SU-DHL-6 (cell line): ENCODE results near the gene GPR107.
A peak's percentile ranks its signal among the peaks of the same experiment; 100 is the strongest.

Experiments used
- H2AFZ ChIP-seq: fragments of 200-600 bp; sonication (generic); 2 replicates; pipeline ENCODE4 v1.6.1; 2014; ENCODE audit warnings: low read depth, mild to moderate bottlenecking, moderate library complexity, mixed read lengths, antibody characterized with exemption, low read length; ENCODE audit not compliant: severe bottlenecking
- H3F3A ChIP-seq: fragments of 200-600 bp; shearing (Covaris generic); 2 replicates; pipeline ENCODE4 v1.6.0; 2016; ENCODE audit warnings: antibody characterized with exemption, mild to moderate bottlenecking; ENCODE audit not compliant: insufficient read depth
- H3K27ac ChIP-seq: fragments of 200-600 bp; sonication (generic); 2 replicates; pipeline ENCODE4 v1.5.1; 2016; ENCODE audit warnings: low read depth, mild to moderate bottlenecking, low read length, moderate library complexity, mixed read lengths
- H3K27me3 ChIP-seq: fragments of 200-600 bp; sonication (generic), shearing (Covaris generic); 2 replicates; pipeline ENCODE4 v1.6.0; 2014; ENCODE audit warnings: mild to moderate bottlenecking, low read length
- H3K36me3 ChIP-seq: fragments of 200-600 bp; sonication (generic); 2 replicates; pipeline ENCODE4 v1.6.1; 2014; ENCODE audit warnings: mild to moderate bottlenecking, low read length, mixed read lengths
- H3K4me2 ChIP-seq: fragments of 300-600, 200-600 bp; shearing (Covaris generic), sonication (generic); 2 replicates; pipeline ENCODE4 v1.6.0; 2014; ENCODE audit warnings: low read length, low read depth, mild to moderate bottlenecking; ENCODE audit not compliant: poor library complexity, severe bottlenecking
- H3K4me3 ChIP-seq: fragments of 200-600 bp; sonication (generic); 2 replicates; pipeline ENCODE4 v1.5.1; 2014; ENCODE audit warnings: antibody characterized with exemption, low read length, mild to moderate bottlenecking, mixed read lengths; ENCODE audit not compliant: insufficient read depth, poor library complexity, severe bottlenecking
- H3K79me2 ChIP-seq: fragments of 200-600 bp; sonication (generic); 2 replicates; pipeline ENCODE4 v1.6.1; 2014; ENCODE audit warnings: mild to moderate bottlenecking, low read length, moderate library complexity; ENCODE audit not compliant: insufficient read depth
- H3K9ac ChIP-seq: fragments of 200-600 bp; sonication (generic); 2 replicates; pipeline ENCODE4 v1.7.0; 2014; ENCODE audit warnings: mild to moderate bottlenecking, low read length
- H3K9me2 ChIP-seq: fragments of 200-600 bp; sonication (generic); replicated peaks from 2 replicates; pipeline ENCODE4 v1.6.1; 2014; ENCODE audit warnings: low read length; ENCODE audit not compliant: insufficient read depth
- H3K9me3 ChIP-seq: fragments of 200-600 bp; sonication (generic); 2 replicates; pipeline ENCODE4 v1.6.1; 2014; ENCODE audit warnings: low read length, mixed read lengths; ENCODE audit not compliant: insufficient read depth
- H4K20me1 ChIP-seq: fragments of 200-600 bp; sonication (generic); 2 replicates; pipeline ENCODE4 v1.6.1; 2014; ENCODE audit warnings: low read depth, mild to moderate bottlenecking, antibody characterized with exemption, low read length, moderate library complexity, mixed read lengths
- CTCF ChIP-seq: fragments of 200-600 bp; sonication (generic); IDR thresholded peaks from one replicate; pipeline ENCODE4 v1.5.1; 2017; ENCODE audit warnings: antibody characterized with exemption, mild to moderate bottlenecking, low read length, moderate library complexity; ENCODE audit not compliant: insufficient read depth, poor library complexity, severe bottlenecking
- EZH2phosphoT487 ChIP-seq: fragments of 200-600 bp; sonication (generic), shearing (Covaris generic); conservative IDR thresholded peaks from 2 replicates; pipeline ENCODE4 v1.6.1; 2018; ENCODE audit warnings: mild to moderate bottlenecking, antibody characterized with exemption, low read length, moderate library complexity, mixed read lengths

Gene GPR107

DNA sequence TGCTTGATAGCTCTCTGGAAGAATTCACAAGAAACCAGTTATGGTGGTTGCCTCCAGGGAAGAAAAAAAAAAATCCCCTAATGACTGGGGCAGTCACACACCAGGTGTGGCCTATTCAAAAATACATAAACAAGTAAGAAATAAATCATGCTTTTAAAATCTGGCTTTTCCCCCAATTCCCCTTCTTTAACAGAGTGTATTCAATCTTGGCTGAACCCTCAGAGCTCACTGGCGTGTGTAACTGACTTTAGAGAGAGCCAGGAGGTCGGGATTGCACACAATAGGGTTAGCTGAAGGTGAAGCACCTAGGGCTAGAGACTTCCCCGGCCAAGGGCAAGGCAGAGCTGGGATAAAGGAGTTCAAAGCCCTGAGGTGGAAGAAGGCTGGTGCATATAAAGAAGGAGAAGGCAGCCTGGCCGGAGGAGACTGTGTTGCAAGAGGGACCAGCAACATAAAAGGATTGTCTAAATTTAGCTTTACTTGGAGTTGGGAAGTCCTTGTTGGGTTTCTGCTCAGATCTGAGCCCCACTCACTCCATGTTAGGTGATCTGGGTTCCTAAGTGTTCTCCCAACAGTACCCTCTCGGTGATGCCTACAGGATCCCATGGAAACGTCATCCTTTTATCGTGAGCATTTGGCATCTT, 30.4 kb upstream of the GPR107 start:
- peak overlapping the region; percentile 31 for H3K9ac ChIP-seq
- H4K20me1 ChIP-seq = peaks cover 12% of the 10 kb centered on the region; the same call in 1 of the 2 replicates
- no peaks in the 10 kb centered on the region for H3K27me3 ChIP-seq
- peak overlapping the region; percentile 61 for H3K4me2 ChIP-seq
- H3K36me3 ChIP-seq = no peaks in the 10 kb centered on the region
- H3K4me3 ChIP-seq = peak overlapping the region; percentile 26
- H2AFZ ChIP-seq = no peak overlapping the region
- H3K27ac ChIP-seq = peak overlapping the region; percentile 91
- TF ChIP-seq EZH2phosphoT487 = no peak
- TF ChIP-seq CTCF = no peak
- H3K9me3 ChIP-seq = no peaks in the 10 kb centered on the region
- peaks cover 100% of the 10 kb centered on the region for H3K79me2 ChIP-seq
- H3F3A ChIP-seq = peaks cover 54% of the 10 kb centered on the region
- H3K9me2 ChIP-seq = no peaks in the 10 kb centered on the region

GRCh38 chr9:130023994-130024596, 29.6 kb upstream of the GPR107 start:
- no peaks in the 10 kb centered on the region for H3K36me3 ChIP-seq
- H2AFZ ChIP-seq = no peak overlapping the region
- H3K9me2 ChIP-seq = no peaks in the 10 kb centered on the region
- H3K27me3 ChIP-seq = no peaks in the 10 kb centered on the region
- H4K20me1 ChIP-seq = peaks cover 13% of the 10 kb centered on the region; the same call in 1 of the 2 replicates
- H3K4me3 ChIP-seq = peak overlapping the region; percentile 26
- H3K9me3 ChIP-seq = no peaks in the 10 kb centered on the region
- peaks cover 62% of the 10 kb centered on the region for H3F3A ChIP-seq
- H3K27ac ChIP-seq = peak overlapping the region; percentile 91
- no peak for TF ChIP-seq CTCF
- no peak for TF ChIP-seq EZH2phosphoT487
- peak overlapping the region; percentile 31 for H3K9ac ChIP-seq
- peak overlapping the region; percentile 61 for H3K4me2 ChIP-seq
- peaks cover 100% of the 10 kb centered on the region for H3K79me2 ChIP-seq

DNA sequence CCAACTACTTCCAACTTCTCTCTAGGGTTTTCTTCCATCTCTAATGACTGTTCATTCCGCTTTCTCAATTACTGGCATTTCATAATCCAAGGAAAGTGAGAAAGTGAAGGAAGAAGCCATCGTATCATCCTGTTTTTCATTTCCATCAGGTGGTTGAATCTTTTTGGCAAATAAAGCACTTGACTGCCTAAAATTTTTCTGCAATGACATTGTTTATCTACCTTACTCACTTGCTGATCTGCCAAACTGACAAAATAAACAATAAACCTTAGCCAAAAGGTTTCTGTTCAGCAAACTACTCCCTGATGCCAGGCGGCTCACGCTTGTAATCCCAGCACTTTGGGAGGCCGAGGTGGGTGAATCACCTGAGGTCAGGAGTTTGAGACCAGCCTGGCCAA, 29.1 kb upstream of the GPR107 start:
- H3K27ac ChIP-seq = peak overlapping the region; percentile 91
- peaks cover 13% of the 10 kb centered on the region; the same call in 1 of the 2 replicates for H4K20me1 ChIP-seq
- peak overlapping the region; percentile 61 for H3K4me2 ChIP-seq

More for the DNA sequence above, 29.1 kb upstream of the GPR107 start:
- Histone ChIP-seq H3K9me3 (no peaks in the 10 kb centered on the region), H2AFZ (no peak overlapping the region), H3K9me2 (no peaks in the 10 kb centered on the region), H3K9ac (no peak overlapping the region), H3K36me3 (no peaks in the 10 kb centered on the region), H3F3A (peaks cover 65% of the 10 kb centered on the region), H3K27me3 (no peaks in the 10 kb centered on the region), H3K79me2 (peaks cover 100% of the 10 kb centered on the region), H3K4me3 (no peak overlapping the region)
- TF ChIP-seq CTCF (no peak), EZH2phosphoT487 (no peak)
